ENCODE measurements around the gene PRUNE2.
"Not testable (repeated sequence)": the region's sequence is repeated elsewhere in the genome, so short reads cannot be mapped to it uniquely, and the experiment has no call there.

PRUNE2 gene

GRCh38 chr9:76905791-76906646 is at the start of gene PRUNE2:
Gene PRUNE2 (minus strand): TSS chr9:76906114. CDS start chr9:76905963, 151 bp downstream.
- no peak for TF ChIP-seq CTCF (IDR thresholded peaks at IDR 0.05; ENCODE audit: control insufficient read depth, insufficient read depth, low read depth, low read length, missing control alignments)
- DNase-seq (ENCODE audit: low read depth), result peak; percentile 4
- peak within 1 kb of the TSS; percentile 22 for H3K4me3 ChIP-seq (ENCODE audit: control insufficient read depth, low read depth, low read length)

GRCh38 chr9:76955406-76955805 is 49.5 kb upstream of the PRUNE2 start:
- not testable (repeated sequence) for DNase-seq (ENCODE audit: low read depth); H3K4me3 ChIP-seq (ENCODE audit: control insufficient read depth, low read depth, low read length)

- H3K4me3 ChIP-seq (ENCODE audit: control insufficient read depth, low read depth, low read length), result no peak overlapping the region
- DNase-seq (ENCODE audit: low read depth), result no peak
- no peak for TF ChIP-seq CTCF (IDR thresholded peaks at IDR 0.05; ENCODE audit: control insufficient read depth, insufficient read depth, low read depth, low read length, missing control alignments)
Observed at GRCh38 chr9:76949865-76950264, 44.0 kb upstream of the PRUNE2 start.

- no peak for TF ChIP-seq CTCF (IDR thresholded peaks at IDR 0.05; ENCODE audit: control insufficient read depth, insufficient read depth, low read depth, low read length, missing control alignments)
- DNase-seq (ENCODE audit: low read depth), result no peak
- no peak overlapping the region for H3K4me3 ChIP-seq (ENCODE audit: control insufficient read depth, low read depth, low read length)
Observed at GRCh38 chr9:76944011-76944410, 38.1 kb upstream of the PRUNE2 start.

- TF ChIP-seq CTCF (IDR thresholded peaks at IDR 0.05; ENCODE audit: control insufficient read depth, insufficient read depth, low read depth, low read length, missing control alignments), result no peak
- H3K4me3 ChIP-seq (ENCODE audit: control insufficient read depth, low read depth, low read length), result no peak overlapping the region
- no peak for DNase-seq (ENCODE audit: low read depth)
Observed at GRCh38 chr9:76943054-76943453, 37.1 kb upstream of the PRUNE2 start.

- DNase-seq (ENCODE audit: low read depth), result no peak
- no peak for TF ChIP-seq CTCF (IDR thresholded peaks at IDR 0.05; ENCODE audit: control insufficient read depth, insufficient read depth, low read depth, low read length, missing control alignments)
- no peak overlapping the region for H3K4me3 ChIP-seq (ENCODE audit: control insufficient read depth, low read depth, low read length)
Observed at GRCh38 chr9:76932757-76933156, 26.8 kb upstream of the PRUNE2 start.

- DNase-seq (ENCODE audit: low read depth), result no peak
- TF ChIP-seq CTCF (IDR thresholded peaks at IDR 0.05; ENCODE audit: control insufficient read depth, insufficient read depth, low read depth, low read length, missing control alignments), result no peak
- no peak overlapping the region for H3K4me3 ChIP-seq (ENCODE audit: control insufficient read depth, low read depth, low read length)
Observed at GRCh38 chr9:76932265-76932664, 26.4 kb upstream of the PRUNE2 start.
